GM23248 (cell line): Measurements from ENCODE around the gene NRSN2. TPM values are rescaled to one million over a fixed set of nuclear protein-coding genes. Genes with fewer than 3 reads are reported as not detected.
A peak's percentile ranks its signal among the peaks of the same experiment; 100 is the strongest.

Experiments used
- DNase-seq: peaks from one replicate; pipeline ENCODE4 v3.0.0-alpha.2; 2015
- H2AFZ ChIP-seq: fragments of 200-600 bp; sonication (generic); 2 replicates; pipeline ENCODE4 v1.6.1; 2016; ENCODE audit warnings: antibody characterized with exemption
- H3F3A ChIP-seq: fragments of 200-600 bp; sonication (generic); 2 replicates; pipeline ENCODE4 v1.6.1; 2016; ENCODE audit warnings: mild to moderate bottlenecking, antibody characterized with exemption, mixed run types; ENCODE audit not compliant: insufficient read depth
- H3K27ac ChIP-seq: fragments of 200-600 bp; sonication (generic); 2 replicates; pipeline ENCODE4 v1.5.1; 2016; ENCODE audit warnings: mild to moderate bottlenecking
- H3K27me3 ChIP-seq: fragments of 200-600 bp; sonication (generic); replicated peaks from 2 replicates; pipeline ENCODE4 v1.6.1; 2016; ENCODE audit warnings: mild to moderate bottlenecking; ENCODE audit not compliant: insufficient read depth
- H3K36me3 ChIP-seq: fragments of 200-600 bp; sonication (generic); 2 replicates; pipeline ENCODE4 v1.6.1; 2016; ENCODE audit warnings: low read depth, mild to moderate bottlenecking
- H3K4me1 ChIP-seq: fragments of 200-600 bp; sonication (generic); 2 replicates; pipeline ENCODE4 v1.6.1; 2016; ENCODE audit warnings: mild to moderate bottlenecking; ENCODE audit not compliant: insufficient read depth
- H3K4me2 ChIP-seq: fragments of 200-600 bp; sonication (generic); one replicate; pipeline ENCODE4 v1.6.1; 2016; ENCODE audit warnings: mild to moderate bottlenecking; ENCODE audit not compliant: unreplicated experiment
- H3K4me3 ChIP-seq: fragments of 200-600 bp; sonication (generic); 2 replicates; pipeline ENCODE4 v1.5.1; 2016; ENCODE audit warnings: mild to moderate bottlenecking
- H3K79me2 ChIP-seq: fragments of 200-600 bp; sonication (generic); 2 replicates; pipeline ENCODE4 v1.6.1; 2016; ENCODE audit warnings: mild to moderate bottlenecking; ENCODE audit not compliant: insufficient read depth
- H3K9ac ChIP-seq: fragments of 200-600 bp; sonication (generic); 2 replicates; pipeline ENCODE4 v1.6.1; 2016; ENCODE audit warnings: mild to moderate bottlenecking
- H3K9me2 ChIP-seq: fragments of 200-600 bp; sonication (generic); 2 replicates; pipeline ENCODE4 v1.6.1; 2016; ENCODE audit warnings: mixed run types, mild to moderate bottlenecking, moderate library complexity; ENCODE audit not compliant: insufficient read depth
- H3K9me3 ChIP-seq: fragments of 200-600 bp; sonication (generic); one replicate; pipeline ENCODE4 v1.6.1; 2017; ENCODE audit warnings: low read depth
- H4K20me1 ChIP-seq: fragments of 200-600 bp; sonication (generic); 2 replicates; pipeline ENCODE4 v1.6.0; 2016; ENCODE audit not compliant: insufficient read depth
- EZH2 ChIP-seq: fragments of 200-600 bp; sonication (generic); IDR thresholded peaks from 2 replicates; pipeline ENCODE4 v1.6.1; 2018; ENCODE audit warnings: antibody characterized with exemption, mild to moderate bottlenecking; ENCODE audit not compliant: insufficient read depth, poor library complexity, severe bottlenecking
- EZH2phosphoT487 ChIP-seq: fragments of 200-600 bp; sonication (generic); IDR thresholded peaks from 2 replicates; pipeline ENCODE4 v1.6.1; 2018; ENCODE audit warnings: antibody characterized with exemption, moderate library complexity, mild to moderate bottlenecking, low read depth; ENCODE audit not compliant: insufficient read depth
- WGBS, 2 experiments: methylation state at CpG; one replicate each; pipeline ENCODE4 v1.1.6; 2015 to 2017; ENCODE audit warnings: low lambda C conversion rate in 2 of 2, low coverage in 1 of 2; ENCODE audit errors: missing lambda C conversion rate in 2 of 2; 5-methylcytosine and 5-hydroxymethylcytosine counted together
- in situ Hi-C: fragments of 300-500 bp; cut with MboI; formaldehyde crosslinking; loops from 2 replicates; pipeline ENCODE4 v1.15.0; 2020
- polyA plus RNA-seq: library from polyadenylated mRNA; unstranded; fragments of >200 nt; fragmentation: Nextera tagmentation; extraction: Ambion mirVana; gene quantifications from 2 replicates; pipeline ENCODE4 v1.2.1, GENCODE V29; 2016
- total RNA-seq: library from RNA; depleted of rRNA; stranded (reverse); fragments of >200 nt; shearing (Covaris generic); gene quantifications from 2 replicates; pipeline ENCODE4 v1.2.3, GENCODE V29; 2014

The NRSN2 gene
- total and polyA plus RNA-seq, 2 experiments from 2014 or later, result 76.7 to 76.8 TPM

DNA sequence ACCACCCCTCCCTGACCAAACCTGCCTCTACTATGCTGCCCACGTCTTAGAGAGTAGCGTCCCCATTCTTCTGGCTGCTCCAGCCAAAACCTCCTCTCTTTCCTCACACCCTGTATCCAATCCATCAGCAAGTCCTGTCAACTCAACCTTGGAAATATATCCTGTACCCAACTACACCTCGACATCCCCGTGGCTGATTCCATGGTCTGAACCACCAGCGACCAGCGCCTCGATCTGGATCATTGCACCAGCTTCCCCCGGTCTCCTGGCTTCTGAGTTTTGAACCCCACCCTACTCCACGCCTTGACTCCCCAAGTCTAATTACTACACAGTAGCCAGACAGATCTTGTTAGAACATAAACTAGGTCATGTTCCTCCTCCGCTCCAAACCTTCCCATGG, 9.8 kb downstream of the NRSN2 start:
- in situ Hi-C loops, result loop anchor here (10.0 kb wide), 1 partner anchor 388 kb away; no protein-coding TSS in a partner anchor
- no peaks in the 10 kb centered on the region for H4K20me1 ChIP-seq

DNA sequence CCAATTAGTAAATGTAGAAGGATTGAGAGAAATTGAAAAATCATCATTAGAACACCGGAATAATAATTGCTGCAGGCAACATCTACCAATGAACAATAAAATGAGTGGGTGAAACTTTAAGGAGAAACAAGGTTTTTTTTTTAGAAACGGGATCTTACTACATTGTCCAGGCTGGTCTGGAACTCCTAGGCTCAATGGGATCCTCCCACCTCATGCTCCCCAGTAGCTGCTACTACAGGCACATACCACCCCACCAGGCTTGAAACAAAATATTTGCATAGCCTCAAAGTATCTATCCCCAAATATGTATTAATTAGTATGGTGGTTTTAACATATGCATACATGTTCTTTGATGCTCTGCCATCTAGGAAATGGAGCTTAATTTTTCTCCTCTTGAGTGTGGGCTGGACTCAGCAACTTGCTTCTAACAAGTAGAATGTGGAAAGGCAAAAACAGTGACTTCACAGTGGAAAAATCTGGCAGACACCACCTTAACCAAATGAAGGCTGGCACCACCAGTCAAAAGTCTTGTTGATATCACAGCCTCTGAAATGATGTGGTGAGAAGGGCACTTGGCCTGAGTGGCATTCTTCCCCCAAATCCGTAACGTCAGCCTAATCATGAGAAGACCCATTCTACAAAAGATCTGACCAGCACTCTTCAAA, 12.1 kb downstream of the NRSN2 start:
- in situ Hi-C loops, result loop anchor here (10.0 kb wide), 1 partner anchor 386 kb away; no protein-coding TSS in a partner anchor
- Histone ChIP-seq H3K79me2 (no peaks in the 10 kb centered on the region), H3F3A (peaks cover 18% of the 10 kb centered on the region), H3K27me3 (no peaks in the 10 kb centered on the region), H3K4me3 (peak overlapping the region; percentile 22; the same call in 1 of the 2 replicates), H3K9ac (peak overlapping the region; percentile 59), H3K4me2 (peak overlapping the region; percentile 66), H3K36me3 (no peaks in the 10 kb centered on the region), H3K9me2 (no peaks in the 10 kb centered on the region), H3K27ac (peak overlapping the region; percentile 71), H3K4me1 (peaks cover 22% of the 10 kb centered on the region), H2AFZ (peak overlapping the region; percentile 79), H4K20me1 (no peaks in the 10 kb centered on the region), H3K9me3 (no peaks in the 10 kb centered on the region)
- DNase-seq, result peak; percentile 67
- 59% methylated on average over 4 of the region's 4 CpGs for WGBS, 2 experiments
- TF ChIP-seq EZH2, result no peak
- TF ChIP-seq EZH2phosphoT487, result no peak

More for the DNA sequence above, 9.8 kb downstream of the NRSN2 start:
- Histone ChIP-seq H3F3A (peaks cover 18% of the 10 kb centered on the region), H3K9me2 (no peaks in the 10 kb centered on the region), H3K27me3 (no peaks in the 10 kb centered on the region), H3K4me1 (peaks cover 22% of the 10 kb centered on the region), H3K36me3 (no peaks in the 10 kb centered on the region), H3K4me3 (no peak overlapping the region), H3K9ac (no peak overlapping the region), H3K4me2 (no peak overlapping the region), H3K27ac (no peak overlapping the region), H3K9me3 (no peaks in the 10 kb centered on the region), H3K79me2 (no peaks in the 10 kb centered on the region), H2AFZ (no peak overlapping the region)
- no peak for TF ChIP-seq EZH2phosphoT487
- TF ChIP-seq EZH2, result no peak
- DNase-seq, result no peak
- WGBS, 2 experiments, result 81% methylated on average over 10 of the region's 10 CpGs

DNA sequence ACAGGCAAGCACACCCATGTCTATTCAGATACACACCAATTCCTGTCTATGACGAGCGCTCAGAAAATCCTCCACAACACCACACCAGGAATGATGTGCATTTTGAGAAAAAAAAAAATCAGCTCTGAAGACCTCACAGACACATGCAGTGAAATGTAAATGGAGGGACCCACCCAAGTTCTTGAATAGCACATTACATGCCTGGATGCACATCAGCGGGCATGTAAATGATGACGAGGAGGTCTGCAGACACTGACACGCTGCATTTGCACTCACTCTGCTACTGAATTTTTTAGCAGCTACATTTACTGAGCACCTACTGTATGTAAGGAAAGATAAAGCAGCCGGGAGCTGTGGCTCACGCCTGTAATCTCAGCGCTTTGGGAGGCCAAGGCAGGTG, 14.7 kb downstream of the NRSN2 start:
- 93 to 95% methylated on average over 8 of the region's 8 CpGs for WGBS, 2 experiments
- Histone ChIP-seq H3K4me3 (no peak overlapping the region), H3K79me2 (no peaks in the 10 kb centered on the region), H3K27me3 (no peaks in the 10 kb centered on the region), H4K20me1 (no peaks in the 10 kb centered on the region), H3K9me3 (no peaks in the 10 kb centered on the region), H3K27ac (no peak overlapping the region), H3K4me2 (no peak overlapping the region), H3K4me1 (peaks cover 22% of the 10 kb centered on the region), H3K9me2 (no peaks in the 10 kb centered on the region), H3K36me3 (no peaks in the 10 kb centered on the region), H3F3A (peaks cover 23% of the 10 kb centered on the region), H2AFZ (no peak overlapping the region), H3K9ac (no peak overlapping the region)
- TF ChIP-seq EZH2phosphoT487, result no peak
- no peak for TF ChIP-seq EZH2
- no peak for DNase-seq
- in situ Hi-C loops, result no loop called here

DNA sequence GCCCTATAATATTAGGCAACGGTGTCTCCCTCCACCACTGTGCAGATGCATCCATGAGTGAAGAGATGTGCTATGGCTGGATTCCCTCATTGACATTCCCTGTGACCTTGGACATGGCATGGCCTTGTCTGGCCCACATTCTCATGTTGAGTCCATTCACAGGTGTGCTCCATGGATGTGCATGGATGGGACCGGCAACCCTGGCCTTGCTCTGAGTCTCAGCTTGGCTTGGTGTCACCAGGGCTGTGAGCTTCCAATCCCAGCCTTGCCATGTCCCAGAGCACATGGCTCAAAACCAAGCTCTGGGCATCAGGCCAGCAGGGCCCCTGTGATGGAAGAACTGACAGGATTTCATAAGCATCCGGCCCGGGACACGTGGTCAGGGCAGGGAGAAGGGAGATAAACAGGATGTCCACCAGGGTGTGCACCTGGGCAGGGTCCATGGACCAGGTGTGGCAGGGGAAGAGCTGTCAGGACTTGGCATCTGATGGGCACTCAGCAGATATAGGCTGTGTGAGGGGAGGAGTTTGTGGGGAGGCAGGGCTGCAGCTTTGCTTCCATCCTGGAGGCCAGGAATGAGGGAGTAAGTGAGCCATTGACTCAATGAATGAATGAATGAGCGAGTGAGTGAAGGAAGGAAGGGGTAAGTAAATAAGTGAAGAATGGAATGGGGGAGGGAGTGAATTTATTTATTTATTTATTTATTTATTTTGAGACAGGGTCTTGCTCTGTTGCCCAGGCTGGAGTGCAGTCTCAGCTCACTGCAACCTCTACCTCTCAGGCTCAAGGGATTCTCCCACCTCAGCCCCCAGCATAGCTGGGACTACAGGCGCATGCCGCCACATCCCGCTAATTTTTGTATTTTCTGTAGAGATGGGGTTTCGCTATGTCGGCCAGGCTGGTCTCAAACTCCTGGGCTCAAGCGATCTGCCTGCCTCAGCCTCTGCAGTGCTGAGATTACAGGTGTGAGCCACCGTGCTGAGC, 15.7 kb downstream of the NRSN2 start:
- H3F3A ChIP-seq, result peaks cover 23% of the 10 kb centered on the region
- no peak for TF ChIP-seq EZH2
- TF ChIP-seq EZH2phosphoT487, result no peak
- no peaks in the 10 kb centered on the region for H4K20me1 ChIP-seq
- no peak overlapping the region for H3K9ac ChIP-seq
- no peaks in the 10 kb centered on the region for H3K79me2 ChIP-seq
- in situ Hi-C loops, result no loop called here
- 62 to 65% methylated on average over 13 of the region's 13 CpGs for WGBS, 2 experiments
- H3K27ac ChIP-seq, result no peak overlapping the region
- no peaks in the 10 kb centered on the region for H3K9me3 ChIP-seq
- no peaks in the 10 kb centered on the region for H3K9me2 ChIP-seq
- H3K4me2 ChIP-seq, result no peak overlapping the region
- no peaks in the 10 kb centered on the region for H3K36me3 ChIP-seq
- no peak overlapping the region for H3K4me3 ChIP-seq
- peak; percentile 64 for DNase-seq
- peak overlapping the region; percentile 38; the same call in 1 of the 2 replicates for H2AFZ ChIP-seq
- H3K4me1 ChIP-seq, result peaks cover 22% of the 10 kb centered on the region
- no peaks in the 10 kb centered on the region for H3K27me3 ChIP-seq
